BE2C (cell line): ENCODE measurements around the gene GADL1.

ENCODE experiments used
- DNase-seq: peaks from one replicate; pipeline ENCODE4 v3.0.0-alpha.2; 2020
- H3K27me3 ChIP-seq: fragments of 250-450 bp; sonication (Bioruptor Pico); 2 replicates; pipeline ENCODE4 v1.5.1; 2020; ENCODE audit warnings: mild to moderate bottlenecking
- H3K36me3 ChIP-seq: fragments of 250-450 bp; sonication (Bioruptor Pico); 2 replicates; pipeline ENCODE4 v1.5.1; 2020; ENCODE audit warnings: mild to moderate bottlenecking
- H3K4me1 ChIP-seq: fragments of 250-450 bp; sonication (Bioruptor Pico); 2 replicates; pipeline ENCODE4 v1.5.1; 2020
- H3K4me3 ChIP-seq: 2 replicates; pipeline ENCODE4 v1.5.1; 2011; ENCODE audit warnings: low read depth, low read length
- H3K9me3 ChIP-seq: fragments of 250-450 bp; sonication (Bioruptor Pico); 2 replicates; pipeline ENCODE4 v1.5.1; 2020
- CTCF ChIP-seq: IDR thresholded peaks from 2 replicates; pipeline ENCODE4 v1.5.1; 2012; ENCODE audit warnings: mild to moderate bottlenecking, low read depth, low read length

The GADL1 gene

GRCh38 chr3:30708472-30708871, 186.0 kb downstream of the GADL1 start:
- H3K9me3 ChIP-seq: no peaks in the 10 kb centered on the region
- DNase-seq: no peak
- H3K4me3 ChIP-seq: no peak overlapping the region
- no peaks in the 10 kb centered on the region for H3K36me3 ChIP-seq
- no peaks in the 10 kb centered on the region for H3K27me3 ChIP-seq
- no peak for TF ChIP-seq CTCF
- H3K4me1 ChIP-seq: no peaks in the 10 kb centered on the region

- Histone ChIP-seq H3K9me3 (no peaks in the 10 kb centered on the region), H3K4me3 (no peak overlapping the region), H3K4me1 (no peaks in the 10 kb centered on the region), H3K36me3 (no peaks in the 10 kb centered on the region), H3K27me3 (no peaks in the 10 kb centered on the region)
- no peak for TF ChIP-seq CTCF
- DNase-seq: no peak
These were observed 186.6 kb downstream of the GADL1 start for GRCh38 chr3:30707825-30708224.

GRCh38 chr3:30704931-30705890, 189.2 kb downstream of the GADL1 start:
- Histone ChIP-seq H3K4me1 (no peaks in the 10 kb centered on the region), H3K27me3 (no peaks in the 10 kb centered on the region), H3K9me3 (no peaks in the 10 kb centered on the region), H3K4me3 (no peak overlapping the region), H3K36me3 (no peaks in the 10 kb centered on the region)
- no peak for TF ChIP-seq CTCF
- peak; percentile 13 for DNase-seq

- DNase-seq: no peak
- Histone ChIP-seq H3K36me3 (no peaks in the 10 kb centered on the region), H3K4me3 (no peak overlapping the region), H3K27me3 (no peaks in the 10 kb centered on the region), H3K9me3 (no peaks in the 10 kb centered on the region), H3K4me1 (no peaks in the 10 kb centered on the region)
- no peak for TF ChIP-seq CTCF
These were observed 191.5 kb downstream of the GADL1 start for GRCh38 chr3:30702828-30703397.

GRCh38 chr3:30702038-30702827, 192.2 kb downstream of the GADL1 start:
- H3K36me3 ChIP-seq: no peaks in the 10 kb centered on the region
- H3K27me3 ChIP-seq: no peaks in the 10 kb centered on the region
- TF ChIP-seq CTCF: no peak
- no peaks in the 10 kb centered on the region for H3K4me1 ChIP-seq
- no peak overlapping the region for H3K4me3 ChIP-seq
- no peak for DNase-seq
- no peaks in the 10 kb centered on the region for H3K9me3 ChIP-seq
